ENCODE measurements around the gene KRT26.

DNA sequence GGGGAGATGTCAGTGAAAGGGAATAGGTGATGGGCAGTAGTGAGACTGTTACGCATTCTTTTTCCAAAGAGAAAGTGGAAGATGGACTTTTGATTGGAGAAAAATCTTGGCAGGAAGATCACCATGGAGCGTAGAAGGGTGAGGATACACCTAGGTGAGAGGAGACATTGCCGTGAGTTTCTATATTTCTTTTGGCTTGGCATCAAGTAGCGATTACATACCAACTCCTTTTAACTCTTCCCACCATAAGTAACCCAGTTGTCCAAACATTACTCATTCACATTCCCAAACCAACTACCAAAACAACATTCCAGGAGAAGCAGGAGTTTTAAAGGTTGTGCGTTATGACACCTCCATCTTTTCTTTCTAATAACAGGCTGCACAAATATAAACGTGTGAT is 38.5 kb upstream of the KRT26 start:
- TF ChIP-seq, protein P1, sequence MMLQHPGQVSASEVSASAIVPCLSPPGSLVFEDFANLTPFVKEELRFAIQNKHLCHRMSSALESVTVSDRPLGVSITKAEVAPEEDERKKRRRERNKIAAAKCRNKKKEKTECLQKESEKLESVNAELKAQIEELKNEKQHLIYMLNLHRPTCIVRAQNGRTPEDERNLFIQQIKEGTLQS (IDR thresholded peaks at IDR 0.05; ENCODE audit: insufficient read depth, low read depth, low read length), result no peak
- TF ChIP-seq, protein P2, sequence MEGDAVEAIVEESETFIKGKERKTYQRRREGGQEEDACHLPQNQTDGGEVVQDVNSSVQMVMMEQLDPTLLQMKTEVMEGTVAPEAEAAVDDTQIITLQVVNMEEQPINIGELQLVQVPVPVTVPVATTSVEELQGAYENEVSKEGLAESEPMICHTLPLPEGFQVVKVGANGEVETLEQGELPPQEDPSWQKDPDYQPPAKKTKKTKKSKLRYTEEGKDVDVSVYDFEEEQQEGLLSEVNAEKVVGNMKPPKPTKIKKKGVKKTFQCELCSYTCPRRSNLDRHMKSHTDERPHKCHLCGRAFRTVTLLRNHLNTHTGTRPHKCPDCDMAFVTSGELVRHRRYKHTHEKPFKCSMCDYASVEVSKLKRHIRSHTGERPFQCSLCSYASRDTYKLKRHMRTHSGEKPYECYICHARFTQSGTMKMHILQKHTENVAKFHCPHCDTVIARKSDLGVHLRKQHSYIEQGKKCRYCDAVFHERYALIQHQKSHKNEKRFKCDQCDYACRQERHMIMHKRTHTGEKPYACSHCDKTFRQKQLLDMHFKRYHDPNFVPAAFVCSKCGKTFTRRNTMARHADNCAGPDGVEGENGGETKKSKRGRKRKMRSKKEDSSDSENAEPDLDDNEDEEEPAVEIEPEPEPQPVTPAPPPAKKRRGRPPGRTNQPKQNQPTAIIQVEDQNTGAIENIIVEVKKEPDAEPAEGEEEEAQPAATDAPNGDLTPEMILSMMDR (IDR thresholded peaks at IDR 0.05; ENCODE audit: control extremely low read depth in 1 of 3, insufficient read depth in 1 of 3, low read depth in 1 of 3, low read length in 3 of 3), result no peak
- no peak for TF ChIP-seq SIN3A (conservative IDR thresholded peaks at IDR 0.05 in 1 of 2, IDR thresholded peaks at IDR 0.05 in 1 of 2; ENCODE audit: low read depth in 1 of 2, low read length in 2 of 2)
- no peak for TF ChIP-seq RNF2 (IDR thresholded peaks at IDR 0.05; ENCODE audit: borderline replicate concordance, low read depth, low read length, missing control alignments, poor library complexity, severe bottlenecking)
